ENCODE results near the gene HIVEP2. TPM values are rescaled to one million over a fixed set of nuclear protein-coding genes. Genes with fewer than 3 reads are reported as not detected.

The HIVEP2 gene
- polyA plus RNA-seq, 3 donors: 0.16 to 1.4 (median 0.64) TPM

GRCh38 chr6:142954844-142955243 lies 9.9 kb upstream of the HIVEP2 start:
- H3K4me2 ChIP-seq (replicated peaks; ENCODE audit: extremely low read depth, low read length, poor library complexity, severe bottlenecking): peak overlapping the region; percentile 32
- H3K27ac ChIP-seq (ENCODE audit: low read depth in 1 of 2, low read length in 2 of 2): peak overlapping the region in 1 of 2 donors; percentile 21
- no peaks in the 10 kb centered on the region for H3K27me3 ChIP-seq (ENCODE audit: control insufficient read depth in 2 of 2, insufficient read depth in 2 of 2, low read length in 2 of 2)
- no peak overlapping the region for H3K9ac ChIP-seq (ENCODE audit: insufficient read depth, low read length, poor library complexity, severe bottlenecking)
- no peaks in the 10 kb centered on the region for H3K36me3 ChIP-seq (replicated peaks in 1 of 2; ENCODE audit: control insufficient read depth in 1 of 2, insufficient read depth in 2 of 2, low read length in 2 of 2)
- TF ChIP-seq CTCF (IDR thresholded peaks at IDR 0.05): no peak
- no peak overlapping the region for H3K4me3 Mint-ChIP-seq
- peaks cover 29 to 34% of the 10 kb centered on the region in 2 donors for H3K4me1 ChIP-seq (ENCODE audit: control insufficient read depth in 1 of 2, insufficient read depth in 2 of 2, low read length in 2 of 2)
- H3K4me3 ChIP-seq (replicated peaks in 1 of 3; ENCODE audit: low read depth in 2 of 3, low read length in 3 of 3): no peak overlapping the region
- peak overlapping the region in 5 of 7 donors; percentile 15 to 78 (median 35) for H3K27ac Mint-ChIP-seq
- H3K4me1 Mint-ChIP-seq: peaks cover 30% of the 10 kb centered on the region
- H3K79me2 ChIP-seq (ENCODE audit: insufficient read depth, low read length): no peaks in the 10 kb centered on the region
- peaks cover 0 to 1% (median 0%) of the 10 kb centered on the region in 3 donors for H3K27me3 Mint-ChIP-seq (ENCODE audit: low read depth in 3 of 3)
- intact Hi-C loops (cut with micrococcal nuclease): no loop called here
- H3K9me3 ChIP-seq (replicated peaks in 1 of 2; ENCODE audit: control insufficient read depth in 1 of 2, insufficient read depth in 1 of 2, low read length in 2 of 2): no peaks in the 10 kb centered on the region
- peak; percentile 46 to 74 (median 70) for DNase-seq
- no peaks in the 10 kb centered on the region for H3K36me3 Mint-ChIP-seq
- H2AFZ ChIP-seq (ENCODE audit: insufficient read depth, low read depth, low read length, poor library complexity, severe bottlenecking): no peak overlapping the region
- WGBS (ENCODE audit: insufficient coverage): 0% methylated on average over 1 of the region's 2 CpGs
- peaks cover 0 to 2% (median 0%) of the 10 kb centered on the region in 7 donors for H3K9me3 Mint-ChIP-seq
- no peaks in the 10 kb centered on the region for H4K20me1 ChIP-seq (ENCODE audit: insufficient read depth, low read length)

DNA sequence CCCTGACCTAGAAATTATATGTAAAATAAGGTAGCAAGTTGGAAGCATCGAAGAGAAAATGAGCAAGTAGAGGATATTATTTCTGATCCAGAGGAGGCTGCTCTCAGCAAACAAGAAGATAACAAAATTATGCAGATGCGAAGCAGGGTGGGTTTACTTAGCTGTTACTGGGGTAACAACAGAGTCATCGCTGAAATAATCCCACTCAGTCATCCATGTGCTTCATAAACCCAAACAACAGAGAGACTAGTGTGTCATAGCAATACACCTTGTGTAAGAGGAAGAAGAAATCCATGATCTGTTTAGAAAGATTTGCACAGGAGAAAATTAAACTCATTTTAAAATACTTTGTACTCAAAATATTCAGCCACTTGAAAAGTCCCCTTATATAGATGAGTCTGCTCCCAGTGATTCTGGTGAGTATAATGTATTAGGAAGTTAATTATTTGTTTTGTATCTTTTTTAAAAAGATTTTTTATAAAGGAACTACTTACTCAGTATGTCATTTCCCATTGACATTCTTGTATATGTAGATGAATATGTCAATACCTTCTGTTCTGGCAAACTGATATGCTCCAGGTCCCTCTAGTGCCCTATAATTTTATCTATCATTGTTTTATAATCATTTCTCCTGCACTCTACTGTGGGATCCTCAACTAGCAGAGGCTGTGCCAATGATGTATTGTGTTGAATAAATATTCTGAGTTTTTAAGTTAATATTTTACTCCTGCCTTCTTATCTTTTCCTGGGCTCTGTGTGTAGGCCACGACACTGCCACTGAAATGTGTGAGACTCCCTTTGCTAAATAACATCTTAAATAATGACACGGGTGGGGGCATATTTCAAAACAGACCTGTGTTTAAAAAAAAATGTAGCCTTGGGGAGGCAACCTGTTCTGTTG lies 8.6 kb upstream of the HIVEP2 start:
- TF ChIP-seq CTCF (IDR thresholded peaks at IDR 0.05): no peak
- Histone ChIP-seq H2AFZ (ENCODE audit: insufficient read depth, low read depth, low read length, poor library complexity, severe bottlenecking) (no peak overlapping the region), H3K4me1 (ENCODE audit: control insufficient read depth in 1 of 2, insufficient read depth in 2 of 2, low read length in 2 of 2) (peaks cover 36 to 41% of the 10 kb centered on the region in 2 donors), H3K9ac (ENCODE audit: insufficient read depth, low read length, poor library complexity, severe bottlenecking) (no peak overlapping the region), H3K4me3 (replicated peaks in 1 of 3; ENCODE audit: low read depth in 2 of 3, low read length in 3 of 3) (no peak overlapping the region), H3K9me3 (replicated peaks in 1 of 2; ENCODE audit: control insufficient read depth in 1 of 2, insufficient read depth in 1 of 2, low read length in 2 of 2) (no peaks in the 10 kb centered on the region), H3K4me2 (replicated peaks; ENCODE audit: extremely low read depth, low read length, poor library complexity, severe bottlenecking) (no peak overlapping the region), H3K27me3 (ENCODE audit: control insufficient read depth in 2 of 2, insufficient read depth in 2 of 2, low read length in 2 of 2) (no peaks in the 10 kb centered on the region), H4K20me1 (ENCODE audit: insufficient read depth, low read length) (no peaks in the 10 kb centered on the region), H3K36me3 (replicated peaks in 1 of 2; ENCODE audit: control insufficient read depth in 1 of 2, insufficient read depth in 2 of 2, low read length in 2 of 2) (no peaks in the 10 kb centered on the region), H3K27ac (ENCODE audit: low read depth in 1 of 2, low read length in 2 of 2) (no peak overlapping the region), H3K79me2 (ENCODE audit: insufficient read depth, low read length) (no peaks in the 10 kb centered on the region)
- no CpG with 5 or more reads among the region's 5 CpGs for WGBS (ENCODE audit: insufficient coverage)
- peak overlapping the region in 1 of 7 donors; percentile 0 for H3K27ac Mint-ChIP-seq
- H3K27me3 Mint-ChIP-seq (ENCODE audit: low read depth in 3 of 3): peaks cover 0 to 1% (median 0%) of the 10 kb centered on the region in 3 donors
- H3K9me3 Mint-ChIP-seq: peaks cover 0 to 2% (median 0%) of the 10 kb centered on the region in 7 donors
- H3K4me1 Mint-ChIP-seq: peaks cover 36% of the 10 kb centered on the region
- intact Hi-C loops (cut with micrococcal nuclease): no loop called here
- H3K4me3 Mint-ChIP-seq: no peak overlapping the region
- DNase-seq: peak in 1 of 3 donors; percentile 30
- no peaks in the 10 kb centered on the region for H3K36me3 Mint-ChIP-seq
